CD1c-positive myeloid dendritic cell (primary cell): Measurements from ENCODE around the gene DCTD.

ENCODE experiments used
- DNase-seq: peaks from one replicate; pipeline ENCODE4 v3.0.0-alpha.2; 2016; ENCODE audit errors: extremely low spot score

The DCTD gene

DNA sequence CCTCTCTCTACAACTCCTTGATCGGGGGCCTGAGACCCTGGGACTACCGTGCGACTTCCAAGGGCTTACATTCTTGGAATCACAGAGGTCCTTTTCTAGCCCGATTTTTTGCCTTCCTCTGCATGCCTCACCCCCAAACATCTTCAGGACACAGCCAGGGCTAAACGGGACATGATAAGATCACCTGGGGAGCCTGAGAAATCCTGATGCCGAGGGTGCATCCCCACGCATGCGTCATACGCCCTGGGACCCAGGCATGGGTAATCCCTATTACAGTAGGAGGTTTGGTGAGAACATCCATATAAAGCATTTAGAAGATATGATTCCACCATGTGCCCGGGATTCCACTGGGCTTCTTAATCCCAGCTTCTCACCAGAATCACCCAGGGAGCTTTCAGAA is 77.1 kb downstream of the DCTD start:
- no peak for DNase-seq
